HG03378 (cell line): ENCODE data around the gene SCN5A.

ENCODE experiments used
- ATAC-seq: cut with Tn5 transposase; IDR thresholded peaks from one replicate; pipeline ENCODE4 v1.9.1; 2021; ENCODE audit warnings: mild to moderate bottlenecking, moderate library complexity; ENCODE audit not compliant: unreplicated experiment

SCN5A gene

GRCh38 chr3:38563886-38564270 lies 85.6 kb downstream of the SCN5A start:
- no peak for ATAC-seq

GRCh38 chr3:38563070-38563885 lies 86.2 kb downstream of the SCN5A start:
- no peak for ATAC-seq

GRCh38 chr3:38562467-38562925 lies 87.0 kb downstream of the SCN5A start:
- no peak for ATAC-seq

GRCh38 chr3:38561746-38562466 lies 87.6 kb downstream of the SCN5A start:
- ATAC-seq: no peak

- ATAC-seq: no peak
Measured at GRCh38 chr3:38560996-38561717, 88.3 kb downstream of the SCN5A start.

GRCh38 chr3:38560284-38560683 lies 89.2 kb downstream of the SCN5A start:
- no peak for ATAC-seq

- no peak for ATAC-seq
Measured at GRCh38 chr3:38558864-38559263, 90.6 kb downstream of the SCN5A start.

- no peak for ATAC-seq
Measured at GRCh38 chr3:38556640-38557358, 92.7 kb downstream of the SCN5A start.

GRCh38 chr3:38555926-38556325 lies 93.6 kb downstream of the SCN5A start:
- no peak for ATAC-seq

- no peak for ATAC-seq
Measured at GRCh38 chr3:38555149-38555840, 94.2 kb downstream of the SCN5A start.

GRCh38 chr3:38554127-38554827 lies 95.2 kb downstream of the SCN5A start:
- ATAC-seq: no peak

- no peak for ATAC-seq
Measured at GRCh38 chr3:38553071-38553470, 96.4 kb downstream of the SCN5A start.

- no peak for ATAC-seq
Measured at GRCh38 chr3:38552364-38552763, 97.1 kb downstream of the SCN5A start.

- ATAC-seq: no peak
Measured at GRCh38 chr3:38551026-38551832, 98.3 kb downstream of the SCN5A start.

- ATAC-seq: no peak
Measured at GRCh38 chr3:38549957-38550840, 99.3 kb downstream of the SCN5A start.

GRCh38 chr3:38549486-38549885 lies 100.0 kb downstream of the SCN5A start:
- no peak for ATAC-seq

GRCh38 chr3:38549082-38549481 lies 100.4 kb downstream of the SCN5A start:
- ATAC-seq: no peak
